Fibroblast of villous mesenchyme (primary cell): ENCODE results near the gene FLT3LG. TPM values are rescaled to one million over a fixed set of nuclear protein-coding genes. Genes with fewer than 3 reads are reported as not detected.
A peak's percentile ranks its signal among the peaks of the same experiment; 100 is the strongest.

Source experiments
- DNase-seq: peaks from one replicate; pipeline ENCODE4 v3.0.0-alpha.2; 2010; ENCODE audit warnings: low read depth
- H3K4me3 ChIP-seq: 2 replicates; pipeline ENCODE4 v1.5.1; 2011; ENCODE audit warnings: low read depth, mild to moderate bottlenecking, low read length
- total RNA-seq: library from RNA; depleted of rRNA; stranded (reverse); fragments of >200 nt; gene quantifications from 2 replicates; pipeline ENCODE4 v1.2.3, GENCODE V29; 2012
- TF ChIP-seq, protein P1 (sequence below): IDR thresholded peaks from 2 replicates; pipeline ENCODE4 v1.5.1; 2012; ENCODE audit warnings: low read depth, mild to moderate bottlenecking, low read length; ENCODE audit not compliant: insufficient read depth

Gene FLT3LG
- total RNA-seq, 1 donor, result 2.6 TPM

DNA sequence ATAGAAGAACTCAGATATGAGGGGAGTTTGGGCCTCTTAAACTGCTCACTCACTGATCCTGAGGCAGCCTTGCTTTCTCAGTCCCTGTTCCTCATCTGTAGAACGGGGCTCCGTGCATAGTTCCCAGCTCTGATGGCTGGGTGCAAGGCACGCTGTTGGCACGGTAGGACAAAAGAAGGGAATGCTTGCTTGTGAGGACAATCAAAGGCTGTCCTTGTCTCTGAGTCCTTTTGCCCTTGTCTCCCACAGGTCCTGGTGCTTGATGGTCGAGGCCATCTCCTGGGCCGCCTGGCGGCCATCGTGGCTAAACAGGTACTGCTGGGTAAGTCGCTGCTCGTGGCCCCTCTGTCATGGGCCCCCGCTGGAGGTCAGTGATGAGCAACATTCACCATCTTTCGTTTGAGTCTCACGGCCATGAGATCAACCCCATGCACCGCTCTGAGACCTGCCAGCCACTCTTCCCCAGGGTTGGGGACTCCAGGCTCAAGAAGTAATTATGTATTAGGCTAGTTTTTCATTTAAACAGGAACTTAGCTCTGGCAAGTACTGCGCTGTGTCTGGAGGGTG, 15.7 kb downstream of the FLT3LG start:
- TF ChIP-seq, protein P1, sequence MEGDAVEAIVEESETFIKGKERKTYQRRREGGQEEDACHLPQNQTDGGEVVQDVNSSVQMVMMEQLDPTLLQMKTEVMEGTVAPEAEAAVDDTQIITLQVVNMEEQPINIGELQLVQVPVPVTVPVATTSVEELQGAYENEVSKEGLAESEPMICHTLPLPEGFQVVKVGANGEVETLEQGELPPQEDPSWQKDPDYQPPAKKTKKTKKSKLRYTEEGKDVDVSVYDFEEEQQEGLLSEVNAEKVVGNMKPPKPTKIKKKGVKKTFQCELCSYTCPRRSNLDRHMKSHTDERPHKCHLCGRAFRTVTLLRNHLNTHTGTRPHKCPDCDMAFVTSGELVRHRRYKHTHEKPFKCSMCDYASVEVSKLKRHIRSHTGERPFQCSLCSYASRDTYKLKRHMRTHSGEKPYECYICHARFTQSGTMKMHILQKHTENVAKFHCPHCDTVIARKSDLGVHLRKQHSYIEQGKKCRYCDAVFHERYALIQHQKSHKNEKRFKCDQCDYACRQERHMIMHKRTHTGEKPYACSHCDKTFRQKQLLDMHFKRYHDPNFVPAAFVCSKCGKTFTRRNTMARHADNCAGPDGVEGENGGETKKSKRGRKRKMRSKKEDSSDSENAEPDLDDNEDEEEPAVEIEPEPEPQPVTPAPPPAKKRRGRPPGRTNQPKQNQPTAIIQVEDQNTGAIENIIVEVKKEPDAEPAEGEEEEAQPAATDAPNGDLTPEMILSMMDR, result no peak
- no peak for DNase-seq
- H3K4me3 ChIP-seq, result peak overlapping the region; percentile 83

DNA sequence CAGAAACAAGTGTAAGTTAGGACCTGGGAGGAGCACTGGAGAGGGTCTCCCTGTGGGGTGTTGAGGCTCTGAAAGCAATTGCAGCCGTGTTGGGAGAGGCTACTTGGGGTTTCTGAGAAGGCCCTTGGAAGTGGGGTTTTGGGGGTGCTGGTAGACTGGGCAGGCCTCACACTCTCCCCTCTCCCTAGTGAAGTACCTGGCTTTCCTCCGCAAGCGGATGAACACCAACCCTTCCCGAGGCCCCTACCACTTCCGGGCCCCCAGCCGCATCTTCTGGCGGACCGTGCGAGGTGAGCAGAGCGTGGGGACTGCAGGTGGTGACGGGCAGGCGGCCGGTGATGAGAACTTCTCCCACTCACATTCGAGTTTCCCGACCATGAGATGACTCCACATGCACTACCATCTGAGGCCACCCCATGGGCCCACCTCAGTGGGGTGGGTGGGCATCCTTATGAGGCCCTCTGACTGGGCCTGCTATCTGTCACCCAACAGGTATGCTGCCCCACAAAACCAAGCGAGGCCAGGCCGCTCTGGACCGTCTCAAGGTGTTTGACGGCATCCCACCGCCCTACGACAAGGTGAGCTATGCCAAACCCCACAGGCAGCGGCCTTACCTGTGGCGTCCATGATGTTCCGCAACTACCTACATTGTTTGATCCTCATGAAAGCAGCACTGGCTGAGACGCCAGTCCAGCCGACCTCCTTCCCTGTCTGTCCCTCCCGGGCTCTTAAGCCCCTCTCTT, 16.4 kb downstream of the FLT3LG start:
- TF ChIP-seq, protein P1, result no peak
- no peak overlapping the region for H3K4me3 ChIP-seq
- DNase-seq, result no peak

DNA sequence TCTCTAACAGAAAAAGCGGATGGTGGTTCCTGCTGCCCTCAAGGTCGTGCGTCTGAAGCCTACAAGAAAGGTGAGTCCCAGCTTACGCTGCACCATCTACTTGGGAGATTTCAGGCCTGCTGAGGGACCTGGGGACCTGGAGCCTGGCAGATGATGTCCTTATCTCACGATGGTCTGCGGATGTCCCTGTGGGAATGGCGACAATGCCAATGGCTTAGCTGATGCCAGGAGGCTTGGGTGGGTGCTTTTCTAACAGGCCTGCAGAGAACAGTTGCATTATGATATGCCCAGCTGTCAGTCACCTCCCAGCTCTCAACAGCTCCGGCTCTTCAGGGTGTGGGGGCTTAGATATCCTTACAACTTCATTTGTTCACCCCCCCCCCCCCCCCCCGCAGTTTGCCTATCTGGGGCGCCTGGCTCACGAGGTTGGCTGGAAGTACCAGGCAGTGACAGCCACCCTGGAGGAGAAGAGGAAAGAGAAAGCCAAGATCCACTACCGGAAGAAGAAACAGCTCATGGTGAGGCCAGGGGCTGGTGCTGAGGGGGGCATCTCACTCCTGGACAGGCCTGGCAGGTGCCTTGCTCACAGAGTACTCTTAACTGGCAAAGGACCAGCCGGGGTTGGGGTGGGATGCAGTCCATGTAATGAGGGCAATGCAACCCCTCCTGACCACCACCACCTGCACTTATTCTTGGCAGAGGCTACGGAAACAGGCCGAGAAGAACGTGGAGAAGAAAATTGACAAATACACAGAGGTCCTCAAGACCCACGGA, 17.2 kb downstream of the FLT3LG start:
- no peak for DNase-seq
- TF ChIP-seq, protein P1, result no peak
- no peak overlapping the region for H3K4me3 ChIP-seq

DNA sequence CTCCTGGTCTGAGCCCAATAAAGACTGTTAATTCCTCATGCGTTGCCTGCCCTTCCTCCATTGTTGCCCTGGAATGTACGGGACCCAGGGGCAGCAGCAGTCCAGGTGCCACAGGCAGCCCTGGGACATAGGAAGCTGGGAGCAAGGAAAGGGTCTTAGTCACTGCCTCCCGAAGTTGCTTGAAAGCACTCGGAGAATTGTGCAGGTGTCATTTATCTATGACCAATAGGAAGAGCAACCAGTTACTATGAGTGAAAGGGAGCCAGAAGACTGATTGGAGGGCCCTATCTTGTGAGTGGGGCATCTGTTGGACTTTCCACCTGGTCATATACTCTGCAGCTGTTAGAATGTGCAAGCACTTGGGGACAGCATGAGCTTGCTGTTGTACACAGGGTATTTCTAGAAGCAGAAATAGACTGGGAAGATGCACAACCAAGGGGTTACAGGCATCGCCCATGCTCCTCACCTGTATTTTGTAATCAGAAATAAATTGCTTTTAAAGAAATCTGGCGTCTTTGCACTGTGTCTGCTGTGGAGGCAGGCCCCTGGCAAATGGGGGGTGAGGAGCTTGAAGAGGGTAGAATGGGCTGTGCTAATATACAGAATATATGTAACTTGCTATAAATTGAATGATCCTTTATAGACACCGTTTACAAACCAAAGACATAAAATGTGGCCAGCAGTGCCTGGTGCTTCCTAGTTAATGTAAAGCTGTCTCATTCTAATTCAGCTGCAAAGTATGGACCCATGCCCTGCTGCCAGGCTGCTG, 18.0 kb downstream of the FLT3LG start:
- H3K4me3 ChIP-seq, result no peak overlapping the region
- TF ChIP-seq, protein P1, result no peak
- DNase-seq, result no peak

DNA sequence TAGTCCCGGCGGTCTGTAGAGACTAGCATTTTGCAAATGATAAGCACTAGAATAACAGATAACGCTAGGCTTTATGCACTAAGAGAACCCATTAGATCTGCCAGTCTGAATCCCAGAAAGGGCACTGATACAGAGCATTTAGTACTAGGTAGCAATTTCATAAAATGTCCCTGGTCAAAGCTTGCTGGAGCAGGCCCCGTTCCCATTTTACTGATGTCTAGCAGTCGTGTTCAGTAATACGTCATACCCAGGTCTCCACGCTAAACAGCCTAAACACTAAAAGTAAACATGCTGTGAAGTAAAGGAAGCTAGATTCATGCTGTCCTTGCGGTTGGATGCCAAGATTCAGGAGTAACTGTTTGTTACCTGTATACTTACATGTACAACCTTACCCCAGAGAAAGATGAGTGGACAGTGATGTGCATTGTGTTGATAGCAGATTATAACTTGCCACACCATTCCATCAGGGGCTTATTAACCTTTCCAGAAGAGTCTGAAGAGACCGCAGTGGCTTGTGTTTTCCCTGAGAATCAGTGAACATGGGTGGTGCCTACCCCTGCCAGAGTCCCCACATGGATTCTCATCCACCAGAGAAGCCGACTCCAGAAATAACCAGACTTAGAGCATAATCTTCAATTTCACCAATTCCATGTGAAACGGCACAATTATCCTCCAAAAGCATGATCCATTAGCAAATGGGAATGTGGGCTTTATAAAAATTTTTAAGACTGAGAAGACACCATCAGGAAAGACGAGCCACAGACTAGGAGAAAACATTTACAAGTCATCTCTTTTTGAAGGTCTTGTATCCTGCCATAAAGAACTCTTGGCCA, 18.8 kb downstream of the FLT3LG start:
- DNase-seq, result no peak
- no peak overlapping the region for H3K4me3 ChIP-seq
- TF ChIP-seq, protein P1, result no peak

DNA sequence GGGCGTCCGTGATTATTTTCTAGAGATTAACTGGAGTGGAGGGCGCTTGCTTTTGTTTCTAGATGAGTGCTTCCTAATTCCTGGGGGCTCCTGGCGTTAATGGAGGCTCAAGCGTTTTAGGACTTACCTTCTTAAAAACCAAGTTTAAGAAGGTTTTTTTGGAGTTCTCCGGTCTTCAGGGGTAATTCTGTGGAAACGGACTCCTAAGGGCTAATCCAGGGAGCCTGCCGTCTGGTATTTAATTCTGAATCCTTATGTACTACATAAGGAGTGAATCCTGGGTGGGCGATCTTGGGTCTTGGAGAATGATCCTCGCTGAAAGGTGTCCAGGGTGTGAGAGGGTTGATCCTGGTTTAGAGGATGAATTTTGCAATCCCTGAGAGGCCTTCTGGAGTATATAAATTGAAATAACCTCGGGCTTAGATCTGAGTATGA, 22.6 kb downstream of the FLT3LG start:
- TF ChIP-seq, protein P1, result no peak
- peak overlapping the region; percentile 95 for H3K4me3 ChIP-seq
- no peak for DNase-seq
